GM23338 (cell line): ENCODE measurements around the gene PDE3A. TPM values are rescaled to one million over a fixed set of nuclear protein-coding genes. Genes with fewer than 3 reads are reported as not detected.

Experiments
- ATAC-seq: fragments of 200-7000 bp; cut with Tn5 transposase; 3 replicates; pipeline ENCODE4 v1.9.1; 2020
- DNase-seq: peaks from one replicate; pipeline ENCODE4 v3.0.0-alpha.2; 2015; ENCODE audit warnings: low spot score
- H2AFZ ChIP-seq: fragments of 200-600 bp; sonication (generic); 2 replicates; pipeline ENCODE4 v1.8.0; 2016; ENCODE audit warnings: antibody characterized with exemption, mild to moderate bottlenecking, moderate library complexity
- H3F3A ChIP-seq: fragments of 200-600 bp; sonication (generic); replicated peaks from 2 replicates; pipeline ENCODE4 v1.8.0; 2017; ENCODE audit warnings: antibody characterized with exemption, mixed run types, low read depth
- H3K27ac ChIP-seq: fragments of 200-600 bp; sonication (generic); 2 replicates; pipeline ENCODE4 v1.6.1; 2016; ENCODE audit warnings: low read depth
- H3K27me3 ChIP-seq: fragments of 200-600 bp; sonication (generic); 2 replicates; pipeline ENCODE4 v1.8.0; 2016; ENCODE audit warnings: mild to moderate bottlenecking, mixed run types, moderate library complexity; ENCODE audit not compliant: insufficient read depth
- H3K36me3 ChIP-seq: fragments of 200-600 bp; sonication (generic); 2 replicates; pipeline ENCODE4 v1.8.0; 2016; ENCODE audit warnings: mild to moderate bottlenecking; ENCODE audit not compliant: insufficient read depth
- H3K4me1 ChIP-seq: fragments of 200-600 bp; sonication (generic); 2 replicates; pipeline ENCODE4 v1.8.0; 2016; ENCODE audit warnings: mild to moderate bottlenecking, moderate library complexity; ENCODE audit not compliant: insufficient read depth
- H3K4me2 ChIP-seq: fragments of 200-600 bp; sonication (generic); 2 replicates; pipeline ENCODE4 v1.7.1; 2017; ENCODE audit warnings: mixed run types
- H3K4me3 ChIP-seq: fragments of 200-600 bp; sonication (generic); 2 replicates; pipeline ENCODE4 v1.6.1; 2016; ENCODE audit warnings: mixed run types
- H3K79me2 ChIP-seq: fragments of 200-600 bp; sonication (generic); replicated peaks from 2 replicates; pipeline ENCODE4 v1.8.0; 2017; ENCODE audit warnings: mild to moderate bottlenecking; ENCODE audit not compliant: insufficient read depth
- H3K9me2 ChIP-seq: fragments of 200-600 bp; sonication (generic); 2 replicates; pipeline ENCODE4 v1.8.0; 2017; ENCODE audit not compliant: insufficient read depth
- H4K20me1 ChIP-seq: fragments of 200-600 bp; sonication (generic); replicated peaks from 2 replicates; pipeline ENCODE4 v1.8.0; 2017; ENCODE audit warnings: mild to moderate bottlenecking; ENCODE audit not compliant: insufficient read depth
- H3K27ac Mint-ChIP-seq: 2 replicates; pipeline ENCODE4 v1.8.0; 2020; ENCODE audit warnings: inconsistent platforms, mild to moderate bottlenecking, moderate library complexity, mixed read lengths
- H3K27me3 Mint-ChIP-seq: 3 replicates; pipeline ENCODE4 v1.8.0; 2022; ENCODE audit warnings: low read depth, mild to moderate bottlenecking, moderate library complexity, mixed read lengths, inconsistent platforms; ENCODE audit not compliant: insufficient read depth, poor library complexity
- H3K36me3 Mint-ChIP-seq: 3 replicates; pipeline ENCODE4 v1.8.0; 2021; ENCODE audit warnings: low read depth, mild to moderate bottlenecking, inconsistent platforms, moderate library complexity, mixed read lengths
- H3K4me1 Mint-ChIP-seq: 3 replicates; pipeline ENCODE4 v1.8.0; 2020; ENCODE audit warnings: mild to moderate bottlenecking, inconsistent platforms, mixed read lengths
- H3K4me3 Mint-ChIP-seq: 3 replicates; pipeline ENCODE4 v1.8.0; 2021; ENCODE audit warnings: moderate library complexity, mild to moderate bottlenecking, inconsistent platforms, mixed read lengths
- H3K9me3 Mint-ChIP-seq: 3 replicates; pipeline ENCODE4 v1.8.0; 2020; ENCODE audit warnings: moderate library complexity, mild to moderate bottlenecking, inconsistent platforms, mixed read lengths
- CREB1 ChIP-seq: fragments of 250-450 bp; sonication (Bioruptor Pico); IDR thresholded peaks from 2 replicates; pipeline ENCODE4 v1.5.0; 2020; ENCODE audit warnings: low read depth, mild to moderate bottlenecking, moderate library complexity
- CTCF ChIP-seq, 2 experiments: fragments of 200-600 bp in 1 of 2; sonication (generic) in 1 of 2; conservative IDR thresholded peaks; 2 replicates each; pipeline versions ENCODE4 v1.5.1 to v1.6.1; 2016 to 2017; ENCODE audit warnings: antibody characterized with exemption in 2 of 2, low read depth in 2 of 2, mild to moderate bottlenecking in 2 of 2, moderate library complexity in 1 of 2
- ETS1 ChIP-seq: IDR thresholded peaks from 2 replicates; pipeline ENCODE4 v1.6.1; 2016; ENCODE audit warnings: antibody characterized with exemption
- EZH2 ChIP-seq: fragments of 200-600 bp; sonication (generic); IDR thresholded peaks from one replicate; pipeline ENCODE4 v1.8.0; 2017; ENCODE audit warnings: antibody characterized with exemption, mild to moderate bottlenecking, low read depth; ENCODE audit not compliant: unreplicated experiment
- EZH2phosphoT487 ChIP-seq: fragments of 200-600 bp; sonication (generic); IDR thresholded peaks from one replicate; pipeline ENCODE4 v1.8.1; 2018; ENCODE audit warnings: antibody characterized with exemption; ENCODE audit not compliant: unreplicated experiment
- JUNB ChIP-seq: IDR thresholded peaks from one replicate; pipeline ENCODE4 v1.6.1; 2016; ENCODE audit warnings: antibody characterized with exemption; ENCODE audit not compliant: unreplicated experiment
- NANOG ChIP-seq: IDR thresholded peaks from 2 replicates; pipeline ENCODE4 v1.6.1; 2016; ENCODE audit warnings: antibody characterized with exemption, borderline replicate concordance
- POLR2AphosphoS5 ChIP-seq: IDR thresholded peaks from 2 replicates; pipeline ENCODE4 v1.6.1; 2016; ENCODE audit warnings: antibody characterized with exemption, low read depth
- STAT1 ChIP-seq: IDR thresholded peaks from one replicate; pipeline ENCODE4 v1.6.1; 2016; ENCODE audit warnings: antibody characterized with exemption; ENCODE audit not compliant: unreplicated experiment
- ZNF114 ChIP-seq: fragments of 250-450 bp; sonication (Bioruptor Pico); IDR thresholded peaks from 2 replicates; pipeline ENCODE4 v1.5.0; 2020; ENCODE audit warnings: mild to moderate bottlenecking, moderate library complexity
- ZNF331 ChIP-seq: fragments of 250-450 bp; sonication (Bioruptor Pico); IDR thresholded peaks from 2 replicates; pipeline ENCODE4 v1.5.0; 2020; ENCODE audit warnings: low read depth, mild to moderate bottlenecking, moderate library complexity
- polyA plus RNA-seq: library from polyadenylated mRNA; unstranded; fragments of >200 nt; fragmentation: Nextera tagmentation; extraction: Ambion mirVana; gene quantifications from 2 replicates; pipeline ENCODE4 v1.2.1, GENCODE V29; 2016
- total RNA-seq: library from RNA; depleted of rRNA; stranded (reverse); fragments of >200 nt; shearing (Covaris generic); gene quantifications from 2 replicates; pipeline ENCODE4 v1.2.3, GENCODE V29; 2014
- TF ChIP-seq, protein P1 (sequence below): IDR thresholded peaks from one replicate; pipeline ENCODE4 v1.6.1; 2018; ENCODE audit warnings: antibody characterized with exemption; ENCODE audit not compliant: unreplicated experiment
- TF ChIP-seq, protein P2 (sequence below): fragments of 250-450 bp; sonication (Bioruptor Pico); IDR thresholded peaks from 2 replicates; pipeline ENCODE4 v1.5.0; 2020; ENCODE audit warnings: mild to moderate bottlenecking, moderate library complexity

Gene PDE3A
- total and polyA plus RNA-seq, 2 experiments from 2014 or later: 2.7 to 9.2 TPM

DNA sequence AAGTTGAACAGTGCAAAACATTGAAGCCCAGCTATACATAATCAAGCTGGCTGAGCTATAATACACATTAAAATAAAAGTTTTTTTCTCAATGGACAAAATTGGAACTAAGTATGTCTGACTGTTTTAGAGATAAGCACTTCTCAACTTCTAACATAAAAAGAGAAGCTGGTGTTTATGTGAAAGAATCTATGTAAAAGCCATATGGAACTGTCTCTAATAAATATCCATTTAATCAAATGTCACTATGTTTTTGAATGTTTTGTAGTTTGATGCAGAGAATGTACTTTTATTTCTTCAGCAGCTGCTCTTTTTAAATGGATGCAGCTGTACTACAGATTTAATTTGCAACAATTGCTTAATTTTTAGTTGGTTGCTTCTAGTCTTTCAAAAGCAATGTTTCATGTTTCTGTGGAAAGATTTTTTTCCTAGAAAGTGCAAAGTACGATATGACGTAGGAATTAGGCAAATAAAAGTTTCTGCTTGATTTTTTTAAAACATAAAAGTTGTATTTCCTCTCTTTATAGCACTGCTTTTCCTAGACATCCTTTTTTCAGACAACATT lies 114.2 kb downstream of the PDE3A start:
- ATAC-seq: no peak
- no peak overlapping the region for H3K27ac ChIP-seq
- H3F3A ChIP-seq: no peaks in the 10 kb centered on the region
- no peaks in the 10 kb centered on the region for H3K27me3 ChIP-seq
- peaks cover 8% of the 10 kb centered on the region for H3K4me1 Mint-ChIP-seq
- no peaks in the 10 kb centered on the region for H3K79me2 ChIP-seq
- H3K4me3 ChIP-seq: no peak overlapping the region
- H3K4me3 Mint-ChIP-seq: no peak overlapping the region
- DNase-seq: no peak
- H3K36me3 Mint-ChIP-seq: no peaks in the 10 kb centered on the region
- H3K4me1 ChIP-seq: no peaks in the 10 kb centered on the region
- H3K9me2 ChIP-seq: no peaks in the 10 kb centered on the region
- no peaks in the 10 kb centered on the region for H3K27me3 Mint-ChIP-seq
- no peaks in the 10 kb centered on the region for H4K20me1 ChIP-seq
- TF ChIP-seq CTCF (conservative IDR thresholded peaks at IDR 0.05; ENCODE audit: low read depth in 2 of 2): no peak
- no peak for TF ChIP-seq POLR2AphosphoS5
- no peak for TF ChIP-seq EZH2phosphoT487
- TF ChIP-seq CREB1 (CRISPR knock-in tag): no peak
- TF ChIP-seq ZNF114: no peak
- TF ChIP-seq EZH2: no peak
- TF ChIP-seq JUNB: no peak
- TF ChIP-seq, protein P1, sequence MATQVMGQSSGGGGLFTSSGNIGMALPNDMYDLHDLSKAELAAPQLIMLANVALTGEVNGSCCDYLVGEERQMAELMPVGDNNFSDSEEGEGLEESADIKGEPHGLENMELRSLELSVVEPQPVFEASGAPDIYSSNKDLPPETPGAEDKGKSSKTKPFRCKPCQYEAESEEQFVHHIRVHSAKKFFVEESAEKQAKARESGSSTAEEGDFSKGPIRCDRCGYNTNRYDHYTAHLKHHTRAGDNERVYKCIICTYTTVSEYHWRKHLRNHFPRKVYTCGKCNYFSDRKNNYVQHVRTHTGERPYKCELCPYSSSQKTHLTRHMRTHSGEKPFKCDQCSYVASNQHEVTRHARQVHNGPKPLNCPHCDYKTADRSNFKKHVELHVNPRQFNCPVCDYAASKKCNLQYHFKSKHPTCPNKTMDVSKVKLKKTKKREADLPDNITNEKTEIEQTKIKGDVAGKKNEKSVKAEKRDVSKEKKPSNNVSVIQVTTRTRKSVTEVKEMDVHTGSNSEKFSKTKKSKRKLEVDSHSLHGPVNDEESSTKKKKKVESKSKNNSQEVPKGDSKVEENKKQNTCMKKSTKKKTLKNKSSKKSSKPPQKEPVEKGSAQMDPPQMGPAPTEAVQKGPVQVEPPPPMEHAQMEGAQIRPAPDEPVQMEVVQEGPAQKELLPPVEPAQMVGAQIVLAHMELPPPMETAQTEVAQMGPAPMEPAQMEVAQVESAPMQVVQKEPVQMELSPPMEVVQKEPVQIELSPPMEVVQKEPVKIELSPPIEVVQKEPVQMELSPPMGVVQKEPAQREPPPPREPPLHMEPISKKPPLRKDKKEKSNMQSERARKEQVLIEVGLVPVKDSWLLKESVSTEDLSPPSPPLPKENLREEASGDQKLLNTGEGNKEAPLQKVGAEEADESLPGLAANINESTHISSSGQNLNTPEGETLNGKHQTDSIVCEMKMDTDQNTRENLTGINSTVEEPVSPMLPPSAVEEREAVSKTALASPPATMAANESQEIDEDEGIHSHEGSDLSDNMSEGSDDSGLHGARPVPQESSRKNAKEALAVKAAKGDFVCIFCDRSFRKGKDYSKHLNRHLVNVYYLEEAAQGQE: no peak
- no peak for TF ChIP-seq ZNF331
- TF ChIP-seq STAT1: no peak
- TF ChIP-seq NANOG: no peak
- no peak for TF ChIP-seq ETS1
- TF ChIP-seq, protein P2, sequence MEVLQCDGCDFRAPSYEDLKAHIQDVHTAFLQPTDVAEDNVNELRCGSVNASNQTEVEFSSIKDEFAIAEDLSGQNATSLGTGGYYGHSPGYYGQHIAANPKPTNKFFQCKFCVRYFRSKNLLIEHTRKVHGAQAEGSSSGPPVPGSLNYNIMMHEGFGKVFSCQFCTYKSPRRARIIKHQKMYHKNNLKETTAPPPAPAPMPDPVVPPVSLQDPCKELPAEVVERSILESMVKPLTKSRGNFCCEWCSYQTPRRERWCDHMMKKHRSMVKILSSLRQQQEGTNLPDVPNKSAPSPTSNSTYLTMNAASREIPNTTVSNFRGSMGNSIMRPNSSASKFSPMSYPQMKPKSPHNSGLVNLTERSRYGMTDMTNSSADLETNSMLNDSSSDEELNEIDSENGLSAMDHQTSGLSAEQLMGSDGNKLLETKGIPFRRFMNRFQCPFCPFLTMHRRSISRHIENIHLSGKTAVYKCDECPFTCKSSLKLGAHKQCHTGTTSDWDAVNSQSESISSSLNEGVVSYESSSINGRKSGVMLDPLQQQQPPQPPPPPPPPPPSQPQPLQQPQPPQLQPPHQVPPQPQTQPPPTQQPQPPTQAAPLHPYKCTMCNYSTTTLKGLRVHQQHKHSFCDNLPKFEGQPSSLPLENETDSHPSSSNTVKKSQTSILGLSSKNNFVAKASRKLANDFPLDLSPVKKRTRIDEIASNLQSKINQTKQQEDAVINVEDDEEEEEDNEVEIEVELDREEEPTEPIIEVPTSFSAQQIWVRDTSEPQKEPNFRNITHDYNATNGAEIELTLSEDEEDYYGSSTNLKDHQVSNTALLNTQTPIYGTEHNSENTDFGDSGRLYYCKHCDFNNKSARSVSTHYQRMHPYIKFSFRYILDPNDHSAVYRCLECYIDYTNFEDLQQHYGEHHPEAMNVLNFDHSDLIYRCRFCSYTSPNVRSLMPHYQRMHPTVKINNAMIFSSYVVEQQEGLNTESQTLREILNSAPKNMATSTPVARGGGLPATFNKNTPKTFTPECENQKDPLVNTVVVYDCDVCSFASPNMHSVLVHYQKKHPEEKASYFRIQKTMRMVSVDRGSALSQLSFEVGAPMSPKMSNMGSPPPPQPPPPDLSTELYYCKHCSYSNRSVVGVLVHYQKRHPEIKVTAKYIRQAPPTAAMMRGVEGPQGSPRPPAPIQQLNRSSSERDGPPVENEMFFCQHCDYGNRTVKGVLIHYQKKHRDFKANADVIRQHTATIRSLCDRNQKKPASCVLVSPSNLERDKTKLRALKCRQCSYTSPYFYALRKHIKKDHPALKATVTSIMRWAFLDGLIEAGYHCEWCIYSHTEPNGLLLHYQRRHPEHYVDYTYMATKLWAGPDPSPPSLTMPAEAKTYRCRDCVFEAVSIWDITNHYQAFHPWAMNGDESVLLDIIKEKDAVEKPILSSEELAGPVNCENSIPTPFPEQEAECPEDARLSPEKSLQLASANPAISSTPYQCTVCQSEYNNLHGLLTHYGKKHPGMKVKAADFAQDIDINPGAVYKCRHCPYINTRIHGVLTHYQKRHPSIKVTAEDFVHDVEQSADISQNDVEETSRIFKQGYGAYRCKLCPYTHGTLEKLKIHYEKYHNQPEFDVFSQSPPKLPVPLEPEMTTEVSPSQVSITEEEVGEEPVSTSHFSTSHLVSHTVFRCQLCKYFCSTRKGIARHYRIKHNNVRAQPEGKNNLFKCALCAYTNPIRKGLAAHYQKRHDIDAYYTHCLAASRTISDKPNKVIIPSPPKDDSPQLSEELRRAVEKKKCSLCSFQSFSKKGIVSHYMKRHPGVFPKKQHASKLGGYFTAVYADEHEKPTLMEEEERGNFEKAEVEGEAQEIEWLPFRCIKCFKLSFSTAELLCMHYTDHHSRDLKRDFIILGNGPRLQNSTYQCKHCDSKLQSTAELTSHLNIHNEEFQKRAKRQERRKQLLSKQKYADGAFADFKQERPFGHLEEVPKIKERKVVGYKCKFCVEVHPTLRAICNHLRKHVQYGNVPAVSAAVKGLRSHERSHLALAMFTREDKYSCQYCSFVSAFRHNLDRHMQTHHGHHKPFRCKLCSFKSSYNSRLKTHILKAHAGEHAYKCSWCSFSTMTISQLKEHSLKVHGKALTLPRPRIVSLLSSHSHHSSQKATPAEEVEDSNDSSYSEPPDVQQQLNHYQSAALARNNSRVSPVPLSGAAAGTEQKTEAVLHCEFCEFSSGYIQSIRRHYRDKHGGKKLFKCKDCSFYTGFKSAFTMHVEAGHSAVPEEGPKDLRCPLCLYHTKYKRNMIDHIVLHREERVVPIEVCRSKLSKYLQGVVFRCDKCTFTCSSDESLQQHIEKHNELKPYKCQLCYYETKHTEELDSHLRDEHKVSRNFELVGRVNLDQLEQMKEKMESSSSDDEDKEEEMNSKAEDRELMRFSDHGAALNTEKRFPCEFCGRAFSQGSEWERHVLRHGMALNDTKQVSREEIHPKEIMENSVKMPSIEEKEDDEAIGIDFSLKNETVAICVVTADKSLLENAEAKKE (CRISPR knock-in tag): no peak
- no peaks in the 10 kb centered on the region for H3K9me3 Mint-ChIP-seq
- no peaks in the 10 kb centered on the region for H3K36me3 ChIP-seq
- H3K4me2 ChIP-seq: no peak overlapping the region
- H2AFZ ChIP-seq: no peak overlapping the region
- H3K27ac Mint-ChIP-seq: no peak overlapping the region
